Endothelial cell of hepatic sinusoid (primary cell): ENCODE results near the gene TYW3.

Source experiments
- in situ Hi-C: cut with HindIII; loops from 2 replicates; pipeline ENCODE4 v1.10.0; 2017; ENCODE audit warnings: low sequenced_read_pairs

The TYW3 gene, protein sequence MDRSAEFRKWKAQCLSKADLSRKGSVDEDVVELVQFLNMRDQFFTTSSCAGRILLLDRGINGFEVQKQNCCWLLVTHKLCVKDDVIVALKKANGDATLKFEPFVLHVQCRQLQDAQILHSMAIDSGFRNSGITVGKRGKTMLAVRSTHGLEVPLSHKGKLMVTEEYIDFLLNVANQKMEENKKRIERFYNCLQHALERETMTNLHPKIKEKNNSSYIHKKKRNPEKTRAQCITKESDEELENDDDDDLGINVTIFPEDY

DNA sequence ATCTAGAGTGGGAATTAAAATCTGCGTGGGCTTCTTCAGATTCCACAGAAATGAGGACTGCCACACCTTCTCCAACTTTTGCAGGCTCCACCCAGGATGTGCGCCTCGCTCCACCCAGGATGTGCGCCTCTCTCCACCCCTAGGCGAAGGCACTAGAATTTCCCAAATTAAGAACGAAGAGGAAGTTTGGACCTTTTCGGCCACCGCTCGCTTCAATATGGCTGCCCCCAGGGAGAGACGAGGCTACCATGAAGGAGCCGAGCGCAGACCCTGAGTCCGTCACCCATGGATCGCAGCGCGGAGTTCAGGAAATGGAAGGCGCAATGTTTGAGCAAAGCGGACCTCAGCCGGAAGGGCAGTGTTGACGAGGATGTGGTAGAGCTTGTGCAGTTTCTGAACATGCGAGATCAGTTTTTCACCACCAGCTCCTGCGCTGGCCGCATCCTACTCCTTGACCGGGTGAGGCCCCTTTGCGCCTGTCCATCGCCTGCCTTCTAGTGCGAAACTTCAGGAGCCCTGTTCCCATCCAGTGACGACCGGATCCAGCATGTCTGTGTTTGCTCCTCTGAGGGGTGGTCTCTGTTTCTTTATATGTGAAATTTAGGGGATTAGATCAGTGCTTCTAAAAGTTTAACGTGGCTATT lies at the start of gene TYW3, which contains the start of gene CRYZ:
Gene TYW3 (plus strand): TSS at position 193 of the 644 bp plus-strand sequence. CDS start 93 bp downstream, at position 286.
Gene CRYZ (minus strand): TSS at position 91 of the 644 bp plus-strand sequence. CDS start 8,229 bp downstream, outside the sequence.
- in situ Hi-C loops = no loop called here

DNA sequence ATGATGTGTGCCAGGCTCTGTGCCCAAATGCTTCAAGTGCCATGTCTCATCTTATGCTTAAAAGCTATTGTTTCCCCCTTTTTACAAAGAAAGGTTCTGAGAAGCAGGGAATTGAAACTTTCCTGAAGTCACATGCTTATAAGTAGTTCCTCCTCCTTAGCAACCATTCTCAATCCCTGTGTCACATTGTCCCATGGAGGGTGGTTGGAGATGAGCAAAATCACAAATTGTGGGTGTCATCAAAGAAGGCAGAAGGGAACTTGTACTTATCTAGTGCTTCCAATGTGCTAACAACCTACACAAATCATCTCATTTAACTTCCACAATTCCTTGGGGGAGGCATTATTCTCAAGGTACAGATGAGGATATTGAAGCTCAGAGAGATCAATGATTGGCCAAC lies 49.3 kb upstream of the TYW3 start:
- in situ Hi-C loops = no loop called here

DNA sequence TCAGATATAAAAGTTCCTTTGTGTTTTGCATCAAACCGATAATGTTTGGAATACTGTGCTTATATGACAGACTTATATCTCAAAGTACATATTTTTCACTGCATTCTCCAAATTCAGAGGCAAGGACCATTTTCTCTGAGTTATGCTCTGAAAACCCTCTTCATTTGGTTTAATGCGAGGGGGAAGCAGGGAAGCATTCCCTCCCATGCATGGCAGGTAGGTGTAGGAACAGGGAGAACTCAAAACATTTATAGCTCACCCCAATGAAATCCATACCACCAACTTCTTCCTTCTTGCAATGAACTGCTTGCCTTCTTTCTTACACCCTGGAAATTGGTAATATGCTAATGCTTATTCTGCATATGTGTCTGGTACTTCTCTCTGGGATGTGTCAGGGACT lies 48.7 kb upstream of the TYW3 start:
- in situ Hi-C loops = no loop called here

DNA sequence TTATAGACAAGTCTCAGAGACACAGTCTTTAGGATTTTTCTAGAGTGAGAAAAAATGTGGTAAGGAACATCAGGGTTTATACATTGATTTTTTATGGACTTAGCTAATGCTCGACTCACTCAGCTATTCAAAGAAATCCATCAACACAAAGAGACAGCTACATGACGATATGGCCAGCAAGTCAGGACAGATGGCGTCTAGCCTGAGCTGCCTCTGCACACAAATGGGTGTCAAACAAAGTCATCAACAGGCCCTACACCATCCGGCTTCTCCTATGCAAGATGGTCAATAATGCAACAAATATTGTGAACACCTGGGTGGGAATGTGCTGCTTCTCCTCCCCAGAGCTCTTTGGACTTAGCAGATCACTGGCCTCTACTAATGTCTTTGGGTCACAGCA lies 46.0 kb upstream of the TYW3 start:
- in situ Hi-C loops = no loop called here

DNA sequence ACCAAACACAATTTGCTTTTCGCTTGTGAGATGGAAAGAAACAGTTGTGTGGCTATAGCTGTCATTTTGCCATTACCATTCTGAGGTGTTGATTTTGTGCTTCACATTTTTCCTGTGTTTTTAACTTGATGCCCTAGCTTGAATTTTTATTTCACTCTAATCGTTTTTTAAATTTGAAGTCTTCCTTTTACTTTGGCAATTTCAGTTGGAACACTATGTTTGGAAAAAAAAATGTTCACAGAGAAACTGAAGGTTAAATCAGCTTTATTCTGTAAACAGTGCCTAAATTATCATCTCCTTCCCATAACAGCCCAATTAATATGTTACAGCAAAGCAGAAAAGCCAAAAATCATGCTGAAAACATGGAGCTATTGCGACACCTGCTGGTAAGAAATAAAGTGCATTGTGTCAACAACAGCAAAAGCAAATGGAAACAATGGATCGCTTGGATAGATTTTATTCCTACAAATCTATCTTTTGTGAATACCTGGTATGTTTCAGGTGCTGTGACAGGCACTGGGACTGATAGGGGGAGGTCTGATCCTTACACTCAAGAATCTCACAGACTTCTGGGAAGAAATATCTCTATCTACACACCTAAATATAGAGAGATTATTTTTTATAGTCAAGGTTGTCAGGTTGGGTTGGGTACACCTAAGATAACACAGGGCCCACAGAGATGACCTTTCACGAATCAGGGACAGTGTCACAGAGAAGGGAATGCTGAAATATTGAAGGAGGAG lies 43.2 kb upstream of the TYW3 start:
- in situ Hi-C loops = no loop called here

DNA sequence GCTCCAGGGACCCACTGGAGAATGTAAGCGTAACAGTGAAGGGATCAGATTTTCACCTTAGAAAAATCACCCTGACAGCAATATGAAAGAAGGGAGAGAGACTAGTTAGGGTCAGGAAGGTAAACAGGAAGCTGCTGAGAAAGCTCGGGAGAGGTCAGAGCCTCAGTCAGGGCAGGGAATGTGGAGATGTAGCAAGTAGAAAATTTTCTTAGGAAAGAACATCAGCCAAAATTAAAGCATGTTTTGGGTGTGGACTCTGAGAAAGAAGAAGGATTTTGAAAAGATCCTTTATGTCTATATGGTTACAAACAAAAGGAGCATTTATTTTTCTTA lies 42.6 kb upstream of the TYW3 start:
- in situ Hi-C loops = no loop called here

DNA sequence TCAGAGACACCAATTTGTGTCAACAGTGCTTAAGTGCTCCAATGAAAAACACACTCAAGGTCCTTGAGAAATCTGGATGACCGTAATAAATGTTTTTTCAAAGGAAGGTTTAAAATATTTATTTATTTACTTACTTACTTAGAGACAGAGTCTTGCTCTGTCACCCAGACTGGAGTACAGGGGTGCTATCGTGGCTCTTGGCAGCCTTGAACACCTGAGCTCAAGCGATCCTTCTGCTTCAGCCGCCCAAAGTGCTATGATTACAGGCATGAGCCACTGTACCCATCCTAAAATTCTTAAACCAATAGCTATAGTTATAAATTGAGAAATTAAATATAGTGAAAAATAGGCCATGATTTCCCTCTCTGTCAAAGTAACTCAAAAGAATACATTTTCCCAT lies 42.0 kb upstream of the TYW3 start:
- in situ Hi-C loops = no loop called here

DNA sequence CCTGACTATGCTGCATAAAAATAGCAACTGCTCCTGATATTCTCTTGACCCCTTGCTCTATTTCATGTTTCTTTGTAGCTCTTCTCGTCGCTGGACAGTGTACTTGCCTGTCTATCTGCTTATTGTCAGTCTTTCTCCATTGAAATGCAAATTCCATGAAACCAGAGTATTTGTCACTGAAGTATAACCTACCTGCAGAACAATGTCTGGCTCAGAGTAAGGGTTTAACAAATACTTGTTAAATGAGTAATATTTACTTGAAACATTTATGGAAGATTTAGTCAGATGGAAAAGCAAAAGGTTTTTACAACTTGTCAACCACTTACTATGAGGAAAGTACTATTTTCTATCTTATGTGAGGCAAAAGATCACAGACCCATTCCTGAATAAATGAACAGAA lies 39.5 kb upstream of the TYW3 start:
- in situ Hi-C loops = no loop called here

DNA sequence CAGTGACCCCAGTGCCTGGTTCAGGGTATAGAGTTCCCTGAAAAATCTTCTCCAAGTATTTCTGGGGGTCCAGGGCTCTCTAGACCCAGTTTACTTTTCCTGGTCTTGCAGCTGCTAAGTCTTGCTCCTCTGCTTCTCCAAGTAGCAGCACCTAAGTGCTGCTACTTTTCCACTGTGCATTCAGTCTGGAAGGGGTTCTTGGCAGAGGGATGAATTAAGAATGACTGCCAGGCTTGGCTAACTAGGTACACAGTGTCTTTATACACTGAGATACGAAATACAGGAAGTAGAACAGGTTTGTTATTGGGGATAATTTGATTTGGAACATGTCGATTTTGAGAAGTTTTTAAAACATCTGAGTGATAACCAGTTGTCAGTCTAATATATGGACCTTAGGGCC lies 35.1 kb upstream of the TYW3 start:
- in situ Hi-C loops = no loop called here

DNA sequence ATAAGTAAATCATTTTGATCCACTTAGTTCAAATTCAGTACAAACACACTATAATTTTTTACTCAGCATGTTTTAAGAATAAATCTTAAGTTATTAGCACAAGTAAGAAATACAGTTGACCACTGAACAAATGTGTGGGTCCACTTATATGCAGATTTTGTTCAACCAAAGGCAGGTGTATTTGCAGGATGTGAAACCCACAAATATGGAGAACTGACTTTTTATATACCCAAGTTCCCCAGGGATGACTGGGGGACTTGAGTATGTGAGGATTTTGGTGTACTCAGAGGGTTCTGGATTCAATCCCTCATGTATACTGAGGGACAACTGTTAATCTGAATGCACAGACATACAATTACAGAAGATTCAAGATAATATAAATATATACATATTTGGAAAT lies 33.6 kb upstream of the TYW3 start:
- in situ Hi-C loops = no loop called here

DNA sequence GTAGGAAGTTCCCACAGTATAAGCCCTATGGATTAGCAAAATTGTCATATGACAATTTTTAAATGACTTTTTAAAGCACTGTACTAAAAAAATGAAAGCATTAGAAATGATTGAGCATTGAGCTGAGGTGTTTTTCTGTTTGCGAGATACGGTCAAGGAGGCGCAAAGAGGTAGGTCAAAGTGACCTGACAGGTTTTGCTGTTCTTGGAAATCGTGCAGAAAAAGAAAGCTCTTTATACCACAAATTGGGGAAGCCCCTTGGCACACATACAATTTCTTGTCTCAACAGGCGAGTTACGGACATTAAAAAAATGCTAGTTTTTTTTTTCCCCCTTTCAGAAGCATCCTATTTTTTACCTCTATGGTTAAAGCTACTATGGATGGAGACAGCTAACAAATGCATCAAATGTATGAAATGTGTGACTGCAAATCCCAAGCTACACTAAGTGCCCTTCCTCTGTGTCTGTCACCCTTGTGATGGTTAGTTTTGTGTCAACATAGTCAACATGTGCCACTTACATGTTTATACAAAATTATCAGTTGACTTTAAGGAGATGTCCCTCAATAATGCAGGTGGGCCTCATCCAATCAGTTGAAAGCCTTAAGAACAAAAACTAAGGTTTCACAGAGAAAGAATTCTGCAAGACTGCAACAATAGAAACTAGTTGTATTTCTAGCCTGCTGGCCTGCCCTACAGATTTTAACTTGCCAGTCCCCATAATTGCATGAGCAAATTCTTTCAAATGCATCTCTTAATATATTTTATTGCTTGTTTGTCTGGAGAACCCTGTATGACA lies 29.4 kb upstream of the TYW3 start:
- in situ Hi-C loops = no loop called here

DNA sequence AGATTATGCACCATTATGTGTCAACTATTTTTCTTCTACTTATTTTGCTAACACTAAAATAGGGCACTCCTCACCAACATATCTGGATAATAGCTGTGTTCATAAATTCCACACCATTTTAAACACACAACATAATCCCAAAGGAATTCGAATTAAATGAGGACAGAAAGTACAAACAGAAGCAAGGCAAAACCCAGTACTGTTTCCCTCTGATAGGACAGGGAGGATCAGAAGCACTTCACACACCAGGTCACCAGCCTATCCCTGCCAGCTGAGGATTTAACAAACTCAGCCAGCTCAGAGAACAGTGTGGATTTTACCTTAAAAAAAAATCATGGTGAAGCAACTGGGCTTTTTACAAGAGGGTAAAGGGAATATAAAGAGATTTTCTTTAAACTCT lies 20.1 kb upstream of the TYW3 start:
- in situ Hi-C loops = no loop called here

DNA sequence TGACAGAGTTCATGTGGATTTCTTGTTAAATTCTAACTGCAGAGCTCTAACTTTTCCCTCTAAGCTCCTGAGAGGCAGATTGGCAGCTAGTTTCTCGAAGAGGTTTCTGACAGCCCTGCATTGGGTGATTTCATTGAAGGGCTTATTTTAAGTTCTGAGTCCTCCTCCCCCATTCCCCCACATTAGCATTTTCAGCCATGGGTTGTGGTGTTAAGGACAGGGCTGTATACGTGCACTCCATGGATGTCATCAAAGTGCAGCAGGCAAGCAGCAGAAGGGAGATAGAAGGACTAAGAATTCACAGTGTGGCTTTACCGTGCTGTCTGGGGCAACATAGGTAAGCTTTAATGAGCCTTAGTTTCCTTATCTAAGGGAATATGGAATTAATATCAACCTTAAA lies 19.1 kb upstream of the TYW3 start:
- in situ Hi-C loops = no loop called here

DNA sequence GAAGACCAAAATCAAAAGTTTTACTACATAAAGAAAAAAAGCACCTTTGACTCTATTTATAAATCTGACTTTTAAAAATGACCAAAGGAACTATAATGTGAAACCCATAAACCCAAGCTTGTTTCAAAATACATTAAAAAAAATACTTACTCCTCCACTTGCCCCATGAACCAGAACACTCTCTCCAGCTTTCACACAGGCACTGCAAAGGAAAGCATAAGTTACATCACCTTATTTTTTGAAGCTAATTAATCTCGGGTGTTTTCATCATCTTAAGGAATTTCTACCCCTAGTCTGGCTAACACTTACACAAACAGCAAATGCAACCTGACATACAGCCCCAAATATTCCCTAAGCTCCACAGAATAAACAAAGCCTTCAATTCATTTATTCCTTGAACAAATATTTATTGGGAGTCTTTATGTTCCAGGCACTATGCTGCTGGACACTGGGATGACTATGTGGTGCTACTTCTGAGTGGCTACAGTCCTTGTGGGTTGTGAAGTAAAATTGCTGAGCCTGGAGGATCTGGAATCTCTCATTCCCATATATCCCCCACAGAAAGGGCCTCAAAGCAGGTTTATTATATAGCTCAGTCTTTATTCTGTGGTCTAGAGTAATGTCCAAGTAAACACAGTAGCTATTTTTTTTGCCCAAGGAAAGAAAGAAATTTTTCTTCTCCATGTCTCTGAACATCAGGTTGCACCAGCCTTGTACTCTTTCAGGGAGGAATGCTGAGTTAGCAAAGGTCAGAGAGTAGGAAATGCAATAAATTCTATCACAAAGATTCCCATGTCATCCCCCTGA lies 18.3 kb upstream of the TYW3 start:
- in situ Hi-C loops = no loop called here

DNA sequence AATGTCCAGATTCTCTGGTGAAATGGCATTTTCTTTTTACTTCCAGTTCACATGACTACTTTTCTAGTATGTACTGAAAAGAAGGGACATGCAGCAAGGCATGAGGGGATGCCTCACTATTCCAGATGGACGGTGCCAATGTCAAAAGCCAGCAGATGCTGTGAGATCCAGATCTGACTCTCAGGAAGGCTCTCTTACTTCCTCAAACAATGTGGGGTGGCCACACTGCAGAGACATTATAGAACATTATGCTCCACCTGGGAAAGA lies 17.8 kb upstream of the TYW3 start:
- in situ Hi-C loops = no loop called here

DNA sequence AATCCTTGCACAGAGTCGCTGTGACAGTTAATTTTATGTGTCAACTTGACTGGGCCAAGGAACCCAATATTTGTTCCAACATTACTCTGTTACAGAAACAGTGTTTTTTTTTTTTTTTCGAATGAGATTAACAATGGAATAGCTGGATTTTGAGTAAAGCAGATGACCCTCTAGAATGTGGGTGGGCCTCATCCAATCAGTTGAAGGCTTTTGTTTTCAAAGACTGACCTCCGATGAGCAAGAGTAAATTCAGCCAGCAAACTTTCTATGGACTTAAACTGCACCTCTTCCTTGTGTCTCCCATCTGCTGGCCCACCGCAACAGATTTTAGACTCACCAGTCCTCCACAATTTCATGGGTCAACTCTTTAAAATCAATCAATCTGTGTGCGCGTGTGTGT lies 17.1 kb upstream of the TYW3 start:
- in situ Hi-C loops = no loop called here

DNA sequence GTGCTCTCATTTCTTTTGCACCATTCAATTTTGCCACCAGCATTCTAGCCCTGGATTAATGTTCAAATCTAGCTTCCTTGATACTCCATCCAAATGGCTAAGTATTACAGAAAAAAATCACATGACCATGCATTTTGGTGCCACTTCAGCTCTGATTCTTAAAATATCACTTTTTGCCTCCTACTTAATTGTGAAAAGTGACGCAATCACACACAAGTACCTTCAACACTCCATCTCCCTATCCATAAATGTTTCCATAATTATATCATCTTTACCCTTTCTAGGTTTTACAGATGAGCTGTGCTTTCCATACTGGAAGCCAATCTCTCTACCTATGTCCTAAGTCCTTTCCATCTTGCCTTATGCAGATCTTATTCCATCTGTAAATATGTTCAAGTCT lies 16.1 kb upstream of the TYW3 start:
- in situ Hi-C loops = no loop called here

DNA sequence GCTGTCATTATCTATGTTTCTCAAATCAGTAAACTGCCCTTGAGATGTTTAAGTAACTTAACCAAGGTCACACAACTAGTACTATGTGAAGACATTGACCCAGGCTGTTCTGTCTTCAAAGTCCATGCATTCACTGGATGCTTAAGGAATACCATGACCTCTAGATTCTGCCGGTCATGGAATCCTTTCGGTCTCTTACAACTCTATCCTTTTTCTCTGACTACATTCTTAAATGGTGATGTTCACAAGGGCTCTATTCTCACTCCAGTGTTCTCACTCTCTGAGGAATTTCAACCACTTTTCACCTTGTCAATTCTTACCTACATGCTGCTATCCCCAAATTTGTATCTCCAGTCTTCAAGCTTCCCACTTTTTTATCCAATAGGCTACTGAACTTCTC lies 15.3 kb upstream of the TYW3 start:
- in situ Hi-C loops = no loop called here

DNA sequence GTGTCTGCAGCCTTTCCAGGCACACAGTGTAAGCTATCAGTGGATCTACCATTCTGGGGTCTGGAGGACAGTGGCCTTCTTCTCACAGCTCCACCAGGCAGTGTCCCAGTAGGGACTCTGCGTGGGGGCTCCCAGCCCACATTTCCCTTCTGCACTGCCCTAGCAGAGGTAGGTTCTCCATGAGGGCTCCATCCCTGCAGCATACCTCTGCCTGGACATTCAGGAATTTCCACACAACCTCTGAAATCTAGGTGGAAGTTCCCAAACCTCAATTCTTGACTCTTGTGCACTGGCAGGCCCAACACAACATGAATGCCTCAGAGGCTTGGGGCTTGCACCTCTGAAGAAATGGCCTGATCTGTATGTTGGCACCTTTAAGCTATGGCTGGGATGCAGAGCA lies 6.9 kb upstream of the TYW3 start:
- in situ Hi-C loops = no loop called here

DNA sequence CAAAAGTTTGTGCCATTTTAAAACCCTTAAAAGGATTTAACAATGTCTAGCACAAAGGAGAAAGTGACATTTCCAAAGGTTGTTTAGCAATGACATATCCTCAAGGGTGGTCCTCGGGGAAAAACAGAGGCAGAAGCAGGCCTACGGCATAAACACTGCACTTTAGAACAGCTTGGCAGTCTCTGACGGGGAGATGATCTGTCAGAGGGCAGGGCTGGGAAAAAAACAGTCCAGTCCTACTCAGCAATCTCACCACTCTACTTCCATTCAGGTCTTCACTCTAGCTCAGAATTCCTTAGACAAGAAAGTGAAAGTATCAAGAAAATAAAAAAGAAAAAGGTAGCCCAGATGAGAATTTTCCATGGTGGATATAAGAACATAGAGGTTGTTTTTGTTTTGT lies 4.2 kb upstream of the TYW3 start:
- in situ Hi-C loops = no loop called here
